Measurements from ENCODE around the gene HAVCR2.

HAVCR2 gene

GRCh38 chr5:157108976-157109375 is at the start of gene HAVCR2:
Gene HAVCR2, minus strand, starts transcription at chr5:157109044. Its CDS starts 61 bp downstream, at chr5:157108983.
- Histone ChIP-seq H3K4me1 (ENCODE audit: control insufficient read depth, insufficient read depth, low read length) (no peaks in the 10 kb centered on the region), H3K9ac (ENCODE audit: low read length) (no peak within 1 kb of the TSS), H3K36me3 (ENCODE audit: control insufficient read depth, insufficient read depth, low read length) (no peaks in the 10 kb centered on the region), H3K27me3 (ENCODE audit: control insufficient read depth, insufficient read depth, low read length) (no peaks in the 10 kb centered on the region), H3K4me3 (ENCODE audit: low read length) (no peak within 1 kb of the TSS), H3K9me3 (ENCODE audit: control insufficient read depth, low read length) (no peaks in the 10 kb centered on the region)

DNA sequence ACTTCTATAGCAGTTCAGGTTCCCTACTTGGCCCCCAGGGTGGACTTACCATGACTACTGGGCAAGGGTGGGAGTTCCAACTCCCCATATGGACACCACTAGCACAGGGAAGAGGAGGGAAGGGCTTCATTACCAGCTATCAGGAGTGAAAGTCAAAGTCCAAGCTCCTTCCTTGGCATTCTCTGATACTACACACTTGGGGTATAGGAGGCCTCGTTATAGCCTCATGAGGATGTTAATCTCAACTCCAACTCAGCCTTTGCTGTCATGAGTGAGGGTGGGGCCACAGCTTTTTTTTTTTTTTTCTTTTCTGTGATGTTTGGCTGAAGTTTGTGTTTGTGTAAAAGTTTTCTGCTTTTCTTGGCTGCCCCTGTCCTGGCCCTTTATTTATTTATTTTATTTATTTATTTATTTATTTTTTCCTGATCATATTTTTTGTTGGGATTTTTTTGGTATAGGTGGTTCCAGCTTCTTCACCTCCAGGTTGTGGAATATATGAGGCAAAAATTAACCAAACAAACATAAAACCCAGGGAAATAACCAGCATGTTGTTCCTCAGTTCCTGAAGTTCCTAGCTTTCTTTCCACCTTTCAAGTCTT is 48.5 kb upstream of the HAVCR2 start:
- H3K4me1 ChIP-seq (ENCODE audit: control insufficient read depth, insufficient read depth, low read length): no peaks in the 10 kb centered on the region
- no peaks in the 10 kb centered on the region for H3K36me3 ChIP-seq (ENCODE audit: control insufficient read depth, insufficient read depth, low read length)
- H3K27me3 ChIP-seq (ENCODE audit: control insufficient read depth, insufficient read depth, low read length): no peaks in the 10 kb centered on the region
- H3K9me3 ChIP-seq (ENCODE audit: control insufficient read depth, low read length): no peaks in the 10 kb centered on the region
- H3K4me3 ChIP-seq (ENCODE audit: low read length): no peak overlapping the region
- no peak overlapping the region for H3K9ac ChIP-seq (ENCODE audit: low read length)

DNA sequence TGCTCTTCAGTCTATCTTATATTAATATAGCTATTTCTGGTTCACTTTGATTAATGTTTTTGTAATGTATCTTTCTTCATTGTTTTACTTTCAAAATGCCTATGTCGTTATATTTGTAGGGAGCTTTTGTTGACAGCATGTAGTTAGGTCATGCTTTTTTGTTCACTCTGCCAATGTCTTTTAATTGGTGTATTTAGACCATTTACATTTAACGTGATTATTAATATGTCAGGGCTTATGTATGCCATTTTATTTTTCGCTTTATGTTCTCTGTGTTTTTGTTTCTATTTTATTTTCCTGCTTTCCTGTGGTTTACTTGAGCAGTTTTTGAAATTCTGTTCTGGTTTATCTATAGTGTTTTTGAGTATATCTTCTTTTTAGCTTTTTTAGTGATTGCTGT is 46.5 kb upstream of the HAVCR2 start:
- no peaks in the 10 kb centered on the region for H3K9me3 ChIP-seq (ENCODE audit: control insufficient read depth, low read length)
- H3K4me3 ChIP-seq (ENCODE audit: low read length): no peak overlapping the region
- no peaks in the 10 kb centered on the region for H3K4me1 ChIP-seq (ENCODE audit: control insufficient read depth, insufficient read depth, low read length)
- no peaks in the 10 kb centered on the region for H3K27me3 ChIP-seq (ENCODE audit: control insufficient read depth, insufficient read depth, low read length)
- no peaks in the 10 kb centered on the region for H3K36me3 ChIP-seq (ENCODE audit: control insufficient read depth, insufficient read depth, low read length)
- H3K9ac ChIP-seq (ENCODE audit: low read length): no peak overlapping the region

- no peaks in the 10 kb centered on the region for H3K36me3 ChIP-seq (ENCODE audit: control insufficient read depth, insufficient read depth, low read length)
- H3K9ac ChIP-seq (ENCODE audit: low read length): no peak overlapping the region
- no peak overlapping the region for H3K4me3 ChIP-seq (ENCODE audit: low read length)
- H3K9me3 ChIP-seq (ENCODE audit: control insufficient read depth, low read length): no peaks in the 10 kb centered on the region
- no peaks in the 10 kb centered on the region for H3K27me3 ChIP-seq (ENCODE audit: control insufficient read depth, insufficient read depth, low read length)
- H3K4me1 ChIP-seq (ENCODE audit: control insufficient read depth, insufficient read depth, low read length): no peaks in the 10 kb centered on the region
These were observed 42.2 kb upstream of the HAVCR2 start for GRCh38 chr5:157150995-157151394.

DNA sequence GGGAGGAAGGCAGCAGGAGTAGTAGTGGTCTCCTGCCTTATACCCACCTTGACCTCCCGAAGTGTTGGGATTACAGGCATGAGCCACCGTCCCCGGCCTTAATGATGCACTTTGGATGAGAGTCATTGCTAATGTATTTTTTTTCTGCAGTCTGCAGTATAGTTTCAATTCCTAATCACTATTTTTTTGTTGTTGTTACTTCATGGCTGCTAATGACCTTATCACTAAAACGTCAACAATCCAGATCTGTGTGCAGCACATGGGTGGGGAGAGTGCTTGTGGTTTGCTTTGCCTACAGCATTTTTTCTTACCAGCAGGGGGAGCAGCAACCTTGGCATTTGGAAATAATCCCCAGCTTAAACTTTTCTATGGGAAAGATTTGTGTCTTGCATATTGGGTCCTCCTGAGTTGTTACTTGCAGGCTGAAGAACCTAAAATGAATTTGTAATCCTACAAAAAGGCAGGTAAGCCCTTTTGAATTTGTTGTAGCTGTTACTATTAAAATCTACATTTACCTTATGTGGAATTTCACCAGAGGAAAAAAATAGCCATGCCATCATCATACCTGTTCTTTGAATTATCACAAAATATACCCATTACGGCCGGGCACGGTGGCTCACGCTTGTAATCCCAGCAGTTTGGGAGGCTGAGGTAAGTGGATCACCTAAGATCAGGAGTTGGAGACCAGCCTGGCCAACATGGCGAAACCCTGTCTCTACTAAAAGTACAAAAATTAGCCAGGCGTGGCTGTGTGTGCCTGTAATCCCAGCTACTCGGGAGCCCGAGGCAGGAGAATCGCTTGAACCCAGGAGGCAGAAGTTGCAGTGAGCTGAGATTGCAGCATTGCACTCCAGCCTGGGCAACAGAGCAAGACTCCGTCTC is 40.1 kb upstream of the HAVCR2 start:
- no peaks in the 10 kb centered on the region for H3K4me1 ChIP-seq (ENCODE audit: control insufficient read depth, insufficient read depth, low read length)

DNA sequence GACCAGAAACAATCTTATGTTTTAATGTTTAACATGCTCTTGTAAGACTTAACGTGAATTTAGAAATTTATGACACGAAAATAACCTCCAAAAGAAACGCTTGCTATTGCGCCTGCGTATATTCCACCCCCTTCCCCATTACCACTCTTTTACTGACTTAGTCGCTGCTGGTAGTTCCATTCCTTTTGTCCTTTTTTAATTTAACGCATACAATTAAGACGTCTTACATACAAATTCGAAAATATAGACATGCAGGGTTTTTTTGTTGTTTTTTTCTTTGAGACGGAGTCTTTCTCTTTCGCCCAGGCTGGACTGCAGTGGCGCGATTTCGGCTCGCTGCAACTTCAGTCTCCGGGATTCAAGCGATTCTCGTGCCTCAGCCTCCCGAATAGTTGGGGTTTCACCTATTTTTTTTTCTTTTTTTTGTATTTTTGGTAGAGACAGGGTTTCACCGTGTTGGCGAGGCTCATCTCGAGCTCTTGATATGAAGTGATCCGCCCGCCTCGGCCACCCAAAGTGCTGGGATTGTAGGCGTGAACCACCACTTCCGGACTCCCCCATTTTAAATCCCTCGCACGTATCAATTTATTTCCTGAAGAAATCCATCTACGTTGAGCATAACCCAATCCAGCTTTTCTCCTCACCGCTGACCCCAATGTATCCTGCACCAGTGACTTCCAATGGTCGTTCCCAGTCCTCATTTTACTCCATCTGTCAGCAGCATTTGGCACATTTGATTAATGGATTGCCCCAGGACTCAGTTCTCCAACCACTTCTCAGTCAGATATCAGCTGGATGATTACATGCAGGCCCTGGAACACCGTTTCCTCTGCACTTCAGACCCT is 34.5 kb upstream of the HAVCR2 start:
- peaks cover 9% of the 10 kb centered on the region for H3K4me1 ChIP-seq (ENCODE audit: control insufficient read depth, insufficient read depth, low read length)
- H3K9me3 ChIP-seq (ENCODE audit: control insufficient read depth, low read length): no peaks in the 10 kb centered on the region
- peak overlapping the region; percentile 83 for H3K4me3 ChIP-seq (ENCODE audit: low read length)
- no peaks in the 10 kb centered on the region for H3K36me3 ChIP-seq (ENCODE audit: control insufficient read depth, insufficient read depth, low read length)
- H3K27me3 ChIP-seq (ENCODE audit: control insufficient read depth, insufficient read depth, low read length): no peaks in the 10 kb centered on the region
- peak overlapping the region; percentile 99 for H3K9ac ChIP-seq (ENCODE audit: low read length)

More for the DNA sequence above, 40.1 kb upstream of the HAVCR2 start:
- Histone ChIP-seq H3K27me3 (ENCODE audit: control insufficient read depth, insufficient read depth, low read length) (no peaks in the 10 kb centered on the region), H3K36me3 (ENCODE audit: control insufficient read depth, insufficient read depth, low read length) (no peaks in the 10 kb centered on the region), H3K9ac (ENCODE audit: low read length) (no peak overlapping the region), H3K4me3 (ENCODE audit: low read length) (no peak overlapping the region), H3K9me3 (ENCODE audit: control insufficient read depth, low read length) (no peaks in the 10 kb centered on the region)

- no peaks in the 10 kb centered on the region for H3K9me3 ChIP-seq (ENCODE audit: control insufficient read depth, low read length)
- H3K27me3 ChIP-seq (ENCODE audit: control insufficient read depth, insufficient read depth, low read length): no peaks in the 10 kb centered on the region
These were observed 33.7 kb upstream of the HAVCR2 start, which contains the start of gene MED7 for GRCh38 chr5:157142317-157143126. Gene MED7, minus strand, starts transcription at chr5:157142865. Its CDS starts 3,434 bp downstream, at chr5:157139431.

DNA sequence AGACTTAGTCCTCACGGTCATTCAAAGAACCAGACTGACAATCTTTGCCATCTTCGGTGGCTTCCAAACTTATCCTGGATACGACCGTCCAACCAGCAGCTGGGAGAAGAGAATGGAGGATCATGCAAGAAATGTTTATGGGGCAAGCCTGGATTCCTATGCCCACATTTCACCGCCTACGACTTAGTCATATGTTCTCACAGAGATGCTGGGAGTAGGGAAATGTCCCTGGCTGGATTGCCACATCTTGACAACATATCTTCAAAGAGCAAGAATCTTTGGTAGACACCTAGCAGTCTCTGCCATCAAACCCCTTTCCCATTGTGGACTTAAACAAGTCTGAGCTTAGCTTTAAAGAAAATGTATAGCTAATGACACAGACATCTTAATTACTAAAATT is 28.8 kb upstream of the HAVCR2 start:
- Histone ChIP-seq H3K9me3 (ENCODE audit: control insufficient read depth, low read length) (no peaks in the 10 kb centered on the region), H3K36me3 (ENCODE audit: control insufficient read depth, insufficient read depth, low read length) (no peaks in the 10 kb centered on the region), H3K9ac (ENCODE audit: low read length) (no peak overlapping the region), H3K27me3 (ENCODE audit: control insufficient read depth, insufficient read depth, low read length) (no peaks in the 10 kb centered on the region), H3K4me3 (ENCODE audit: low read length) (no peak overlapping the region), H3K4me1 (ENCODE audit: control insufficient read depth, insufficient read depth, low read length) (peaks cover 9% of the 10 kb centered on the region)

More at GRCh38 chr5:157142317-157143126, 33.7 kb upstream of the HAVCR2 start, which contains the start of gene MED7:
- Histone ChIP-seq H3K4me3 (ENCODE audit: low read length) (peak within 1 kb of the TSS; percentile 83), H3K36me3 (ENCODE audit: control insufficient read depth, insufficient read depth, low read length) (no peaks in the 10 kb centered on the region), H3K4me1 (ENCODE audit: control insufficient read depth, insufficient read depth, low read length) (peaks cover 9% of the 10 kb centered on the region), H3K9ac (ENCODE audit: low read length) (peak within 1 kb of the TSS; percentile 99)

GRCh38 chr5:157132281-157132612 is 23.4 kb upstream of the HAVCR2 start:
- no peaks in the 10 kb centered on the region for H3K4me1 ChIP-seq (ENCODE audit: control insufficient read depth, insufficient read depth, low read length)
- no peak overlapping the region for H3K4me3 ChIP-seq (ENCODE audit: low read length)
- H3K9ac ChIP-seq (ENCODE audit: low read length): no peak overlapping the region
- no peaks in the 10 kb centered on the region for H3K9me3 ChIP-seq (ENCODE audit: control insufficient read depth, low read length)
- H3K27me3 ChIP-seq (ENCODE audit: control insufficient read depth, insufficient read depth, low read length): no peaks in the 10 kb centered on the region
- H3K36me3 ChIP-seq (ENCODE audit: control insufficient read depth, insufficient read depth, low read length): no peaks in the 10 kb centered on the region

- Histone ChIP-seq H3K4me3 (ENCODE audit: low read length) (no peak overlapping the region), H3K9me3 (ENCODE audit: control insufficient read depth, low read length) (no peaks in the 10 kb centered on the region), H3K9ac (ENCODE audit: low read length) (no peak overlapping the region), H3K4me1 (ENCODE audit: control insufficient read depth, insufficient read depth, low read length) (no peaks in the 10 kb centered on the region), H3K27me3 (ENCODE audit: control insufficient read depth, insufficient read depth, low read length) (no peaks in the 10 kb centered on the region), H3K36me3 (ENCODE audit: control insufficient read depth, insufficient read depth, low read length) (no peaks in the 10 kb centered on the region)
These were observed 22.1 kb upstream of the HAVCR2 start for GRCh38 chr5:157130925-157131324.

DNA sequence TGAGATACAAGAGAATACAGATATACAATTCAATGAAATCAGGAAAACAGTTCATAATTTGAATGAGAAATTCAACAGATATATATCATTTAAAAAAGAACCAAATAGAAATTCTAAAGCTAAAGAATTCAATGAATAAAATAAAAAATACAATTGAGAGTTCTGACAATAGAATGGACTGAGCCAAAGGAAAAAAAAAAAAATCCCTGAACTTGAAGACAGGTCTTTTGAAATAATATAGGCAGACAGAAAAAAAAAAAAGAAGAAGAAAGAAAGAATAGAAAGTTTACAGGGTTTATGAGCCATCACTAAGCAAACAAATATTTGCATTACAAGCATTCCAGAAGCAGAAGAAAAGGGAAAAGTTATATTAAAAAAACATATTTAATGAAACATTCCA is 12.9 kb upstream of the HAVCR2 start:
- no peak overlapping the region for H3K4me3 ChIP-seq (ENCODE audit: low read length)
- H3K9me3 ChIP-seq (ENCODE audit: control insufficient read depth, low read length): no peaks in the 10 kb centered on the region
- H3K9ac ChIP-seq (ENCODE audit: low read length): no peak overlapping the region
- H3K27me3 ChIP-seq (ENCODE audit: control insufficient read depth, insufficient read depth, low read length): no peaks in the 10 kb centered on the region
- no peaks in the 10 kb centered on the region for H3K36me3 ChIP-seq (ENCODE audit: control insufficient read depth, insufficient read depth, low read length)
- no peaks in the 10 kb centered on the region for H3K4me1 ChIP-seq (ENCODE audit: control insufficient read depth, insufficient read depth, low read length)

All from mucosa of stomach (tissue), 1 donor.